Activated CD4-positive, CD25-positive, alpha-beta regulatory T cell treated with anti-CD3 and anti-CD28 coated beads, Interleukin-2, amount 50 U/mL, for 24 hours (primary cell): ENCODE results near the gene BICD1.

ENCODE experiments used
- ATAC-seq, 2 donors: fragments of 150-1000 bp; cut with Tn5 transposase; one replicate each; pipeline ENCODE4 v1.10.0; 2021; ENCODE audit warnings: mild to moderate bottlenecking in 1 of 2, moderate library complexity in 1 of 2

Gene BICD1

DNA sequence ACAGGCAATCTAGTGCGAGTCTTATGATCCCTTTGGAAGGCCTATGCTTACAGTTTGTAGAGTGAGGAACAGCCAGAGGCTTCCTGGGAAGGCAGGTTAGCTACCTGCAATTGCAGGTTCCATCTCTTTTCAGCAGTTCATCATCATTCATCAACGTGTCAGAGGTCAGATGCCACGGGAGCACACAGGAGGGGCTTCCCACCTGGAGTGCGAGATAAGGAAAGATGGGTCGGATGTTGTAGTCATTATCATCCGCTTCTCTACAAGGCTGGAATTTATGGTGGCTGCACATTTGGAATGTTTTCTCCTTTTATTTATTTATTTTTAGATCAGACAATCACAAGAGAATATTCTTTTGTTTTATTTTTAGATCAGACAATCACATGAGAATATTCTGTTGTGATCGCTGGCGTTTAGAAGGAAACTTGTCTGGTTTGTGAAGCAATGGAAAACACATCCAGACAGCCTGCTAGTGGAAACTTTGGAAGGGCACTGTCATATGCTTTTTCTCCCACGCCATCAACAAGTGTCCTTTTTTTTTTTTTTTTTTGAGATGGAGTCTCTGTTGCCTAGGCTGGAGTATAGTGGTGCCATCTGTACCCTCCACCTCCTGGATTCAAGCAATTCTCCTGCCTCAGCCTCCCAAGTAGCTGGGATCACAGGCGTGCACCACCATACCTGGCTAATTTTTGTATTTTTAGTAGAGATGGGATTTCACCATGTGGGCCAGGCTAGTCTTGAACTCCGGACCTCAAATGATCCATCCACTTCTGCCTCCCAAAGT is 1.9 kb upstream of the BICD1 start:
- ATAC-seq = no peak

DNA sequence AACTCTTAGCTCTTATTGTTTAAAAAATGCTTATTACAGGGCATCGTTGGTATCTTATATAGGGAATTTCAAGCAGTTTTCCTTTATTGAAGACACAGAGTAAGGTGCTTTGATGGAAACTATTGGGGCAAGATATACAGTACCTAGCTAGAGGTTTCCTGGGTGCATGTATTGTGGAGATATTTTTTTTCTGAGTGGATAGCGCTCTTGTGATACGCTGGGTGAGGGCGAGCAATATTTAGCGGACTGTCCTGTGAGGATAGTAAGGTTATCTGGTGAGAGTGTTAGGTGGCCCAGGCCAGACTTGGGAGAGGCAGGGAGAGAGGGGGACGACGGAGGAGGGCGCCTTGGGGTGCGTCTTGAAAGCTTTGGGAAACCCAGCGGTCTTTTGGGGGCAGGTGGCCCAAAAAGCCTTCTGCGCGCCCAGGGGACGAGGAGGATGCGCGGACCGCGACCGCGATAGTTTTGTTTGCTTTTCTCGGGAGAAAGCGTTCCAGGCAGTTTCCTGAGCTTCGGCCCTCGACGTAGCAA is 596 bp upstream of the BICD1 start:
- ATAC-seq = no peak

DNA sequence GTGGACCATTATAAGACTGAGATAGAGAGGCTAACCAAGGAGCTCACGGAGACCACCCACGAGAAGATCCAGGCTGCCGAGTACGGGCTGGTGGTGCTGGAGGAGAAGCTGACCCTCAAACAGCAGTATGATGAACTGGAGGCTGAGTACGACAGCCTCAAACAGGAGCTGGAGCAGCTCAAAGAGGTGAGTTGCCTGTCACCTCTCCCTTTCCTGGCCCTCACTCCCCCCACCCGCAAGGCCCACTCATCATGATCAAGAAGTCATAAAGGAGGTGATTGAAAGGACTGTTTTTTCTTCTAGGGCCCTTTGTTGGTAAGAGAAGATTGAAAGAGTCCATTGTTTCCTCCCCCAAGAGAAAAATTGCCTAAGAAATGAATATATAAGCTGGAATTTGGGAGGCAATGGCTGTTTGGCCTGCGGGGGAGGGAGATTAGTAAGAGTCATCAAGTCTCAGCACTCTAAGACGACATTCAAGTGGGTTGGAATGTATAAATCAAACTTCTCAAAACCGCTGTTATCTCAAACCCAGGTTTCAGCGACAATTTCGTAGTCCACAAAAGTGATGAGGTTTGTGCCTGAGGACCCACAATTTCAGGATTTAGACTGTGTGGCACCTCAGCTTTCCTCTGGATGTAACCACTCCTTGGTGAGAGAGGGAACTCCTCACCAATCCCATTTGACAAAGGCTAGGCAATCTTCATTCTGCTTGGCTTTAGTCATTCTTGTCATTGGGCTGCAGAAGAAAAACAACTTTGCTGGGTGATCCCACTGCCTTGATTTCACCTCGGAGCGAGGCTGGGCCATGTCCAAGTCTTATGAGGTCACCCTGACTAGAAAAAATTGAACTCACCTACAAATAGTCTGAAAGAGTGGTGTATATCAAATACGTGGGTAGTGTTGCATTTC is 966 bp downstream of the BICD1 start:
- peak; percentile 51 to 52 for ATAC-seq

DNA sequence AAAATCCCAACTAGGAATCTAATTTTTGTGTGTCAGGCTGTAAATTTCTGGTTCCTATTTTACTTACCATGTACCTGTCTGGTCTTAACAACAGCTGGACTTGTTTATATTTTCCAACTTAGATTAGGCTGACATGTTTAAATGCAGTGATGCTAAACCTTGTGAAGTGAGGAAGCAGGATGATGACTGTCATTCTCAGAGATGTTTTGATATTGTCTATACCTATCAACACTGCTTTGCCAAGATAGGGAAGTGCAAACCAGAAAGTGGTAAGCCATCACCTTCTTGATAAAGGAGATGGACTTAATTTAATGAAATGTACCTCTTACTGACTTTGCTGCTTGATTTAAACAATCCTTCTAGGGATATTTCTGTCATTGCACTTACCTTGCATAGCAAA is 2.1 kb downstream of the BICD1 start:
- no peak for ATAC-seq

DNA sequence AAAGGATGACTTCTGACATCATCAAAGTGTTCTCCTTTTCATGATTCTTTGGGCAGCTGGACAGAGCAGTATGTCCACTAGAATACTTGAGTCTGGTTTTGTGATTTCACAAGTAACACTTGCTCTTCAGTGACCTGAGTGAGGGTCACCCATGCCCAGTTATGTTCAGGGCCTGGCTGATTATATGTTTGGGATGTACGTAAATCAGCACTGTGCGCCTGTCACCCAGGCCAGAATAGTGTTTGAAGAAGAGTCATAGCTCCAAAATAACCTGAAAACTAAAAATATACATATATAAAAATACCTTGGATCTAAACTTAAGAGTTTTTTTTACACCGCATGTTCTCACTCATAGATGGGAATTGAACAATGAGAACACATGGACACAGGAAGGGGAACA is 3.8 kb downstream of the BICD1 start:
- no peak for ATAC-seq

DNA sequence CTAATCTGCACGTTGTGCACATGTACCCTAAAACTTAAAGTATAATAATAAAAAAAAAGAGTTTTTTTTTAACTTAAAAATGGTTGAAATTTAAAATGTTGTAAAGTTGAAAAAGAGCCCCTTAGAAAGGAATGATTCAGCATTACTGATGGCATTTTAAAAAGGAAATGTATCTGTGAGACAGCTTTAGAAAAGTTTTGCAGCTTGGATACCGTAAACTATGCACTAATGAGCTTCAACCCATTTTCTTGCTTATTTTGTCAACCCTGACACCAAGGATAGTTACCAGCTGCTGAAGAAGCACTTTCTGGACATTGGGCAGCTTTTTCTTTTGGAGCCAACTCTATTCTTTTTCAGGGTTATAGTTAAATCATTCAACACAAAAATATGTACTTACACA is 4.3 kb downstream of the BICD1 start:
- no peak for ATAC-seq

DNA sequence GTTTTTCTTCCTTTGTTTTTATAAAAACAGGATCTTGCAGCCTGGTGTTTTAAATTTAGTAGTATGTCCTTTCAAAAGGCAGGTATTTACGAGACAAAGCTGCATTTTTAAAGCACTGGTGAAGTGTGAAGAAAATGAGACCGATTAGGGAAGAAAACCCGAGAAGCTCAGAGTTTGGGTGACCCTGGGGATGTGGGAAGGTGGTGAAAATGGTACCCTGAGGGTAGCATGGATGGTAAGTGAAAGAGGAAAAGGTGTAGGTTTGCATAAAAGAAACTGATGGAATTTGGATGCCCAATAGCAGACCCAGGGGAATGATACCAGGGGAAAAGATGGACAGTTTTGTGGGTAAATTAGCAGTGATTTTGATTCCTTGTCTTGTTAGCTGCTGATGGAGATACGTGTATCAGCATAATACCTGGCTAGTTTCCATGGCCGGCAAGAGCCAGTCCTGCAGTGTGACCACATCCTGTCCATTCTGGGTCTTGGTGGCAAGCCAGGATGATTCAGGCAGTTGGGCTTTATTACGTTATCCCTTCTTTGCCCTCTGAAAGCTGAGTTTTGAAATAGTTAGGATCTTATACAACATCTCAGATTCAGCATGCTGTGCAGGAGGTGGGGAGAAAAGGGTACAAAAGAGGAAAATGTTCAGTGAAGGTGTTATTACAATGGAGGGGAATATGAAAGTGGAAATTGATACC is 8.9 kb downstream of the BICD1 start:
- no peak for ATAC-seq

DNA sequence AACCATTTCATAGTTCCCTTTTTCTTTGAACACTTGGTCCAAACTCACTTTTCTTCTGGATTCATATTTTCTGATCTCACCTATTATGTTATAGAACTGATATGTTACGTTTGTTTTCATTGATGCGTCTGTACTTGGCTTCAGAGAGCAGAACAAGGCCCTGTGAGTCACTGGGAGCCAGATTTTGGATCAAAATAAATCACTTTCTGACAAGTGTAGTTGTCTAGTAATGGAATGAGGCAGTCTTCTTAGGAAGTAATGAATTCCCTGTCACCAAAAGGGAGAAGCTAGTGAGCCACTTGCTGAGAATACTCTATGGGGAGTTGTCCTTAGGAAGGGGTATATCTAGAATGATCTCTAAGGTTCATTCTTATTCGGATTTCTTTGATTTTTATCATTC is 10.2 kb downstream of the BICD1 start:
- no peak for ATAC-seq

DNA sequence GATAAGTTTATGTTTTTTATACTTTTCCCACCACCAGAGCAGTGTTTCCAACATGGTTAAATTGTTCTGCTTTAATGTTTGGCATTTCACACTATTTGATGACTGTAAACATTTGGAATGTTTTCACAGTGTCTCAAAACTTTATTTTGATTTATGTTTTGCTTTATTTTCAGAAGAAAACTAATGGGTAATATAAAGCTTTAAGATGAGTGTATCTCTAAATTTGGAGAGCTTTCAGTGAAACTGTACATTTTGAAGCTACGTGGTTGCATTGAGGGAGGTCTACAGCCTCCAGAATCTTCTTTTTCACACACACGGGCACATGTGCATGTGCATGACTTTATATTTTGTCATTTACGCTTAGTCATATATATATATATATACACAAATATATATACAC is 10.7 kb downstream of the BICD1 start:
- ATAC-seq = no peak

DNA sequence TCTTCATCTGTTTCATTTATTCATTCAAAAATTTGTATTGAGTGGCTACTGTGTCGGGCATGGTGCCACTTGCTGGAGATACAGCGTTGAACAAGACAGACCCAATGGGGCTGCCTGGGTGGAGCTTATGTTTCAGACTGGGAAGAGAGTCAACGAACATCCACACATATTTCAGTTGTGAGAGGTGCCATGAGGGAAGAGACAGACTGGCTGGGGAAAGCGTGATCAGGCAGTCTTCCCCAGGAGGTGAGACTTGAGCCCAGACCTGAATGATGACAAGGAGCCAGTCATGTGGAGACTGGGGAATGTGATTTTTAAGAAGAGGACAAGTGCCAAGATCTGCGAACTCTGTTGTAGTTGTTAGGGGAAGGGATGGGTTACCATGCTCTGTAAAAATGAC is 12.2 kb downstream of the BICD1 start:
- ATAC-seq = no peak

DNA sequence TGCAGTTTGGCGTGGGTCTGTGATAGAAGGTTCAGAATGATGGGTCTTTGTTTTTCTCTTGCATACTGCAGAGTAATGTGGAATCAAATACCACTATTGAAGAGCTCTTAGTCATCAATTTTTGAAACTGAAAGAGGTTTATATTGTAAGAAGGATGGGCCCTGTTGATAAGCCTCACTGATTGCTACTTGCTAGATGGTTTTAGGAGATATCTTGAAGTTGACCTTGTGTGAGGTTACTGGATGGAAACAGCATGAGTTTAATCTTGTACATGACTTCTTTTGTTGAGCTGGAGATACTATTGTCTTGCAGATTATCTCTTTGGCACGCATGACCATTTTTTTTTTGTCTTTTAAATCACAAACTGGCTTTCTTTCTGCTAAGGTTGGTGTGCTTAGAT is 13.8 kb downstream of the BICD1 start:
- peak; percentile 93 to 95 for ATAC-seq

DNA sequence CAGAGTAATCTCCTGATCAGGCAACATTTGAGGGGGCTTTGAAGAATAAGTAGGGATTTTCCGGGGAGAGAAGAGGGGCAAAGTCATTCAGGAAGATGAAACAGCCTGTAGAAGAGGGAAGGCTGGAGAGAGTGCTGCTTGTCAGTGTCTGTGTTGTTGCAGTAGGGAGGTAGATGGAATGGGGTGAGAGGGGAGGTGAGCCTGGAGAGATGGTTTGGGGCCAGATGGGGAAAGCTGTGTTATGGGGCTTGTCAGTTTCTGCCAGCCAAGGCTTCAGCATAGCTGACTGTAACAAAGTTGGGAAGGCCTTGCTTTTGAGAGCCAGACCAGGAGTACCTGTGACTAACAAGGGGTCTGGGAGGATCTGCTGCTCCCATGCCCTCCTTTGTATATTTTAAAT is 18.0 kb downstream of the BICD1 start:
- no peak for ATAC-seq

DNA sequence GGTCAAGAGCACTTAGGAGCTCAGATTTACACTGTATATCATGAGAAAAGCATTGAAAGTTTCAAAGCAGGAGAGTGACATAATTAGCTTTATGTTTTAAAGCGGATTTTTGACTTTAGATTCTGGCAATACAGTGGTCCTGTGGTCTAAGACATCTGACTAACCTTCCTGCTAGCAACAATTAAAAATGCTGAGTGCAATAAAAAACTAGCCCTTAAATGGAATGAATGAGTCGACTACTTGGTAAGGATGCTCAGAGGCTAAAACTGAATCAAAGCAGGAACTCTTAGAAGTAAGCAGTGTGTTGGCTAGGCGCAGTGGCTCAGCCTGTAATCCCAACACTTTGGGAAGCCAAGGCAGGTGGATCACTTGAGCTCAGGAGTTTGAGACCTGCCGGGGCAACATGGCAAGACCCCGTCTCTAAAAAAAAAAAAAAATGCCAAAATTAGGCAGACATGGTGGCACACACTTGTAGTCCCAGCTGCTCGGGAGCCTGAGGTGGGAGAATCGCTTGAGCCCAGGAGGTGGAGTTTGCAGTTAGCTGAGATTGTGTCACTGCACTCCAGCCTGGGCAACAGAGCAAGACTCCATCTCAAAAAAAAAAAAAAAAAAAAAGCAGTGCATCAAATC is 18.9 kb downstream of the BICD1 start:
- ATAC-seq = peak in 1 of 2 donors; percentile 38

DNA sequence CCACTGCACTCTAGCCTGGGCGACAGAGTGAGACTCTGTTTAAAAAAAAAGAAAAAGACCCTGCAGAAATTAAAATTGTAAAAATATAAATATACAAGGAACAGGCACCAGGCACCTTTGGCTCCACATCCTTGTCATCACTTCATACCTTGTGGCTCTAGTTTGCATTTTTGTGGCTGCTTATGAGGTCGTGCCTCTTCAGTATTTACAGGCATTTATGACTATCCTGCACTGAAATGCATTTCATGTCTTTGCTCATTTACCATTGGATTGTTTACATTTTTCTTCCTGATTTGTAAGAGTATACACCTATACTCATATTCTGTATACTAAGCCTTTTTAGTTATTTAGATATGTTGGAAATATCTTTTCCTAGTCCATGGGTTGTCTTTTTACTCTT is 20.1 kb downstream of the BICD1 start:
- ATAC-seq = no peak

DNA sequence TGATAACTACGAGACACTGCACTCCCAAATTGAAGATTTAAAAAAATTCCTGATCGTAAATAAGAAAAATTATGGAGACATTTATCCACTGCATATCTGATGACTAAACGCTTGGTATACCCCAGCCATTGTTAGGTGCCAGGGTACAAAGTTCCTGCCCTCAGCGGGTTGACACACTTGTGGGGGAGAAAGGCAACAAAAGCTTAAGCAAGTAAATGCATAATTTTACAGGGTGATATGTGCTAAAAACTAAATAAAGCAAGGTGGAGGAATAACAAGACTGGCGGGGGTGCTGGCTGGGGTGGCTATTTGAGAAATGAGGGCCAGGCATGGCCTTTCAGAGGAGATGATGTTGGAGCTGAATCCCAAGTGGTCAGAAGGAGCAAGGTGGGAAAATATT is 25.0 kb downstream of the BICD1 start:
- ATAC-seq = no peak

DNA sequence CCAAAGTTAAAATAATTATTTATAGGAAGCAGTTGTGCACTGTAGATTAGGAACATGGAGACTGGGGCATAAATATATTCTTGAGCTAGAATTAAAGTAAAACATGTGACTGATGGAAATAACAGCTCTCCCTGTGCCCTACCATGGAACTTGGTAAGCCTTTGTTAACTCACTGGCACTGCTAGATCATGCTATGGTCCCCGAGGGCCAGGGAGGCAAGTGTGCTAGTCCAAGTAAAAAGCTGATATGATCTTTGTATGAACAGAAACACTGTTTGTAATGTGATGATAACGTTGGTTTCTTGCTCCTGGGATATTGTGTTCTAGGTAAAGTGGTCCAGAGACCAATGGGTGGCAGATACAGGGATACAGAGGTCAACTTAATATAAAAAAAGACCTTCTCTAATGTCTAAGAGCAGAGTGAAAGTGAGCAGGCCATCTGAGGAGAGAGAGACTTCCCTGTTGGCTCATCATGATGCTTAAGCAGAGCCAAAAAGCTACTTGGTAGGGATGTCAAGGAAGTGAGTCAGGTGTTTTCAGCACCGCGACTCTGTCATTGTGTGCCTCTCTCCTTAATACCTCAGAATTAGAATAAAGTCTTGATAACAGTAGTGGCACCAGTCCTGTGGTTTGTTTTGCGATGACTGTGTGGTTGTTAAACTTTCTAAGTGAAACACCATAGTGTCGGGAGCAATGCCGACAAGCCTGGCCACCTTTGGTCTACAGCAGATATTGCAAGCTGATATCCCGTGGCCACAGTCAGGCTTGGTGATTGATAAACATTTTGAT is 27.6 kb downstream of the BICD1 start:
- ATAC-seq = peak; percentile 96 to 98

DNA sequence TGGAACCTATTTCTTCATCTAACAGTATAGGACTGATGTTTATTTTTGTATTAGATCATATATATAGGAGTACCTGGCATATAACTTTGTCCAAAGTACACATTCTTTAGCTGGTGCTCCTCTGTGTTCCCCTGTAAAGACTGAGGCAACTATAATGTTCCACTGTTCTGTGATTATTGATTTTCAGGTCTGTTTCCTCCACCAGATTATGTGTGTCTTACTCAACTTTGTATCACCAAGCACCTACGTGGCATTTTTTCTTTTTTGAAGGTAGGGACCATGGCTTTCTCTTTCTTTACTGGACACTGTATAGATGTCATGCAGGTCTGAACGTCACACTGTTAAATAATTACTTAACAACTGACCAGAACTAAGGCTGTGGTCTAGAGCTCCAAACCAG is 29.3 kb downstream of the BICD1 start:
- no peak for ATAC-seq

DNA sequence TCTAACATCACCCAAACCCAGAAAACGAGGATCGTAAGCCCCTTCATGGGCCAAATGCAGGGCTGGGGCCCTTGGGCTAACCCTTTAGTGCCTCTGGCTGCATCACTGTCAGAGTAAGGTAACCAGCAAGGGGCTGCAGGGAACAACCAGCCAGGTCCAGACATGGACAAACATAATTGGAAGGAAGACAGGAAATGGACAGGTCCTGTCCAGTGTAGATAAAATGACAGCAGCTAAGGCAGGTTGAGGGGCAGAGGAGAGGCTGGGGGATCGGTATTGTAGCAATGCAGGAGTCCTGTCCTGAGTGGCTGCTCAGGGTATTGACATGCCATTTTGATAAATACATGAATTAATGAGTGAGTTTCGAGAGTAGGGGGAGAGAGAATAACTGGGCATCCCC is 29.8 kb downstream of the BICD1 start:
- ATAC-seq = no peak

DNA sequence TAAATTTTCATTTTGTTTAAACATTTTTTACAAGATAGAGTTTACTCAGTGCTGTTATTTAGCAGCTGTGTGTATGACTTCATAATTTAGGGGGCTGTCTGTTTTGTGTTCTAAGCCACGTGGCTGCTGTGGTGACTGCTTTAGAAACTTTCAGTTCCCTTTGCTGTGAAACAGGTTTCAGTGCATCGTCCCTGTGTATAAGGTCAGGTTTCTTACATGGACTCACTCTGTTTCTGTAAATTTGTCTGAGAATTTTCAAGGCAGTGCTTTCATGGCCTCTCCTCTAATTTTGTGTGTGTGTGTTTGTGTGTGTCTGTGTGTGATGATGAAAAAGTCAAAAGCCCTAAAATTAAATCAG is 32.4 kb downstream of the BICD1 start:
- ATAC-seq = peak; percentile 58 to 62

DNA sequence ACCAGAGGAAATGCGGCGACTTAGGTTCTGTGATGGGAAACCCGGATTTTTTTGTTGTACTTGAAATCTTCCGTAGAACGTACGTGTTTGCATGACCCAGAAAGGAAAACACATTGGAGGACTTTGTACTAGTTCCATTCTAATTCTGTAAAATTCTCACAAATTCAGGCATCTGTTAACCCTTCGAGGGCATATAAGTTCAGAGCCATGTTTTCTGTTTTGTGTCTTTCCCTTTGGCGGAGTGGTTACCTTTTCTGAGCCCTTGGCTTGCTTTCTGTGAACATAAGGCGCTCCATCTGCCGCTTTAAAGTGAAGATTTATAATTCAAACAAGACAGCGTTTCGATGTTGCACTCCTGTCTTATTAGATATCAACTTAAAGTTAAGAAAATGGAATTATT is 34.2 kb downstream of the BICD1 start:
- no peak for ATAC-seq

DNA sequence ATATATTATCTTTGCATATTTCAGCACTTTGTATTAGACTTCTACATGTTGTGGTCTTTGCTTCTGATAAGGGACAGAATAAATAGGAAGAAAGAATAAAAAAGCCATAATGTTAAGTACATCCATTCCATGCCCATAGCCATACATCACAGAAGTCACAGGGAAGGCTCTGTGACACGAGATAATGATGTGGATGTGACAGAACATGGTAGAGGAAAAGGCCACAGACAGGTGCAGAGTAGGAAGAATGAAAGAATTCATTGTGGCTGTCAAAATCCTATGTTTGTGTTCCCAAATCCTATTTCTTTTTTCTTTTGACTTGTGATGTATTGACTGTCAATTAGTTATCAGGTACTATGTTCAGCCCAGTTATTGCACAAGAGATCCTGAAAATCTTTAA is 38.4 kb downstream of the BICD1 start:
- no peak for ATAC-seq
